Endothelial cell of umbilical vein (primary cell): Measurements from ENCODE around the gene PTPN5. TPM values are rescaled to one million over a fixed set of nuclear protein-coding genes. Genes with fewer than 3 reads are reported as not detected.

ENCODE experiments used
- polyA plus RNA-seq, 4 experiments: library from polyadenylated mRNA; depleted of rRNA in 3 of 4; stranded (reverse) in 3 of 4; unstranded in 1 of 4; fragments of >200 nt; gene quantifications; 2 replicates each; pipeline versions ENCODE4 v1.2.1 to v1.2.3, GENCODE V29; 2011 to 2012; ENCODE audit warnings: missing spikeins in 1 of 4
- total RNA-seq: library from RNA; stranded (reverse); gene quantifications from 2 replicates; pipeline ENCODE4 v1.2.3, GENCODE V29; 2021

PTPN5 gene
- total and polyA plus RNA-seq, 2 donors (not counting 3 experiments of a cell fraction or from before 2014, with no cell fraction given): not detected

Other genes with a start within 250 kb of the PTPN5 start
- gene UEVLD, start 203.1 kb downstream of the PTPN5 start, total RNA-seq: 19.1 and 22.5 TPM in 2 replicates
- gene UEVLD, start 203.1 kb downstream of the PTPN5 start, polyA plus RNA-seq: 8.0 and 9.2 TPM in 2 replicates
- 2.8 and 3.6 TPM in 2 replicates for gene MISFA, start 192.0 kb downstream of the PTPN5 start, total RNA-seq
- 0.75 and 1.4 TPM in 2 replicates for gene MISFA, start 192.0 kb downstream of the PTPN5 start, polyA plus RNA-seq
- gene SPTY2D1, start 157.5 kb downstream of the PTPN5 start, total RNA-seq: 13.7 and 18.7 TPM in 2 replicates
- gene SPTY2D1, start 157.5 kb downstream of the PTPN5 start, polyA plus RNA-seq: 5.5 and 5.8 TPM in 2 replicates
- 2.5 and 2.6 TPM in 2 replicates for gene TMEM86A, start 93.0 kb downstream of the PTPN5 start, total RNA-seq
- gene TMEM86A, start 93.0 kb downstream of the PTPN5 start, polyA plus RNA-seq: 2.1 and 3.8 TPM in 2 replicates
- gene IGSF22, start 65.6 kb downstream of the PTPN5 start, total RNA-seq: not detected in 2 replicates
- gene IGSF22, start 65.6 kb downstream of the PTPN5 start, polyA plus RNA-seq: not detected in 2 replicates
- gene MRGPRX1, start 147.6 kb upstream of the PTPN5 start, total RNA-seq: not detected in 2 replicates
- gene MRGPRX1, start 147.6 kb upstream of the PTPN5 start, polyA plus RNA-seq: not detected in 2 replicates